Stimulated activated CD4-positive, alpha-beta T cell treated with anti-CD3 and anti-CD28 coated beads, Interleukin-15, amount 100 ng/mL, for 24 hours (primary cell): ENCODE data around the gene NFIC.
"Not testable (repeated sequence)": the region's sequence is repeated elsewhere in the genome, so short reads cannot be mapped to it uniquely, and the experiment has no call there.

Experiments
- DNase-seq: peaks from one replicate; pipeline ENCODE4 v3.0.0-alpha.2; 2020

Gene NFIC

DNA sequence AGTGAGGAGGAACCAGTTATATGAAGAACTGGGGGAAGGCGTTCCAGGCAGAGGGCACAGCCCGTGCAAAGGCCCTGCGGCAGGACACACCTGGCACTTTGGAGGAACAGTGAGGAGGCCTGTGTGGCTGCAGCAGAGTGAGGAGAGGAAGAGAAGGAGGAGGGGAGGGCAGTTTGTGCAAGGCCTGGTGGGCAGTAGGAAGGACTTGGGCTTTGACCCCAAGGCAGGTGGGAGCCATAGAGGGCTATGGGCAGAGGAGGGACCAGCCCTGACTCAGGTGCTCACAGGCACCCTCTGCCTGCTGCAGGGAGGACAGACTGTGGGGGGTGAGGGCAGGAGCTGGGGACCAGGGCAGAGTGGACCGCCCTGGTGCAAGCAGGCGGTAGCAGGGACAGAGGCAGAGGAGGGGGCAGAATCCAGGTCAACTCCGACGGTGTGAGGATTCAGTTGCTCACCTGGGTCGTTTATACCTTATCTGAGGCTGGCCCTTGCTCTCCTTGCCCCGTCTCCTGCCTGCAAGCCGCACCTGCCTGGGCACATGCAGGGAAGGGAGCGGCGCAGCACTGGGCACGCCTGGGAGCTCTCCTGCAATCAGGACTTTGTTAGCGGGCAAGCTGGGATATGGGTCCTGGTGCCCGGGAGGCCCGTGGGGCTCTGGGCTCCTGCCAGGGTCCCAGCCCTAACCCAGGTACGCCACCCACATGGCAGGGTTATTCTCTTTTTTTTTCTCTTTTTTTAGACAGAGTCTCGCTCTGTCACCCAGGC is 34.8 kb downstream of the NFIC start:
- DNase-seq, result no peak

DNA sequence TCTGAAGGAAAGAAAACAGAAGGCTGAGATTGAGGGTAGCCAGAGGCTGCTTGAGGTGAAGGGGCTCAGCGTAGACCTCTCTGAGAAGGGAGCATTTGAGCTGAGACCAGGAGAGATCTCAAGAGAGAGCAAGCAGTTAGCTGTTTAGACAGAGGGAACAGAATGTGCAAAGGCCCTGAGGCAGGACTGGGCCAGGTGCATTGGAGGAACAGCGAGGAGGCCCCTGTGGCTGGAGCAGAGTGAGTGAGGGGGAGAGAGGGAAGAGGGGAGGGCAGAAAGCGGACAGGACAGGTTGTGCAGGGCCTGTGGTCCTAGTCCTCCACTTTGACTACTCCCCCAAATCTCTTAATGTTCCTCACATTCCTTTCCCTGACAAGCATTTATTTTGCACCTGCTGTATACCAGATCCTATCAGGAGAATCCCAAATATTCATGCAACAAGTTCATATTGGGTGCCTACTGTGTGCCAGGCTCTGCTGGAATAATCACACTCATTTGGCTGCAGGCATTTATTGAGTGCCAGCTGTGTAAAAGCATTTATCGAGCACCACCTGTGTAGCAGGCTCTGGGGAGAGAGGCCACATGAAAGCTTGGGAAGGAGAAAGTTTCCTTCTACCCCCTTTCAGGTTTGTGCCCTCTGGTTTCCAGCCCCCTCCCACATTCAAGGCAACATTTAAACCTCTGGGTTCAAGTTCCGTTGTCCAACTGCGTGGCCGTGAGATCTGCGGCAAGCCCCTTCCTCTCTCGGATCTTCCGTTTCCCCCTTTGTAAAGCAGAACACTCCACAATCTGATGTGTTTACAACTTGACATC is 36.5 kb downstream of the NFIC start:
- no peak for DNase-seq

DNA sequence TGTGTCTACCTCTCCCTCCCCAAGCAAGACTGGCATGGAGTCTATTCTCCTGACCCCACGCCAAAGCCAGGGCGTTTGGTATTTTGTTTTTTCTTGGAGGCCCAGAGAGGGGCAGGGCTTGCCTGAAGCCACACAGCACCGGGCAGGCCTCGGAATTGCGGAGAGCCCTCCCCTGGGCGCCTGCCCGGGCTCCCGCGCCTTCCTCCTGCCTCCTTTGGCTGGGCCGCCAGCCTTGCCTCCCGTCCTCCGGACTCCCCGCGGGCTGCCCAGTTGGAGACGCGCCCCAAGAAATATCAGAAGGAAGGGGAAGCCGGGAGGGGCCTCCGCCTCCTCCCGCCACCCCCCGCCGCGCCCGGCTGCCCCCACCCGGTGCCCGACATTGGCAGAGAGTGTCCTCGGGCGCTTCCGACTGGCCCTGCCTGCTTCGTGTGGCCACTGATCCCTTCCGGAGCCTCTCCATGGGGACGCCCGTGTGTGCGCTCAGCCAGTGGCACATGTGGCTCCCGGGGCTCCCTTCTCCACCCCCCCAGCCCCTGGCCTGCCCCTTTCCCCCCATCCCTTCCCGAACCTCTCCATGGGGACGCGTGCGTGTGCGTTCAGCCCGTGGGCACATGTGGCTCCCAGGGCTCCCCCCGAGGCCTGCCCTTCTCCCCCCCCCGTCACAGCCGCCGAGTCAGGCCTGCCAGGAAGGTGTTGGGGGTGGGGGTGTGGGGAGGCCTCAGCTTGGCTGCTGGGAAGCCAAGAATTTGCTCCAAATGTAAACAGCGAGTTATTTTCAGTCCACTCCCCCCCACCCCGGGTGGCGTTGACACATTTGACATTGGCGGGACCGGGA is 37.3 kb downstream of the NFIC start:
- DNase-seq, result no peak

DNA sequence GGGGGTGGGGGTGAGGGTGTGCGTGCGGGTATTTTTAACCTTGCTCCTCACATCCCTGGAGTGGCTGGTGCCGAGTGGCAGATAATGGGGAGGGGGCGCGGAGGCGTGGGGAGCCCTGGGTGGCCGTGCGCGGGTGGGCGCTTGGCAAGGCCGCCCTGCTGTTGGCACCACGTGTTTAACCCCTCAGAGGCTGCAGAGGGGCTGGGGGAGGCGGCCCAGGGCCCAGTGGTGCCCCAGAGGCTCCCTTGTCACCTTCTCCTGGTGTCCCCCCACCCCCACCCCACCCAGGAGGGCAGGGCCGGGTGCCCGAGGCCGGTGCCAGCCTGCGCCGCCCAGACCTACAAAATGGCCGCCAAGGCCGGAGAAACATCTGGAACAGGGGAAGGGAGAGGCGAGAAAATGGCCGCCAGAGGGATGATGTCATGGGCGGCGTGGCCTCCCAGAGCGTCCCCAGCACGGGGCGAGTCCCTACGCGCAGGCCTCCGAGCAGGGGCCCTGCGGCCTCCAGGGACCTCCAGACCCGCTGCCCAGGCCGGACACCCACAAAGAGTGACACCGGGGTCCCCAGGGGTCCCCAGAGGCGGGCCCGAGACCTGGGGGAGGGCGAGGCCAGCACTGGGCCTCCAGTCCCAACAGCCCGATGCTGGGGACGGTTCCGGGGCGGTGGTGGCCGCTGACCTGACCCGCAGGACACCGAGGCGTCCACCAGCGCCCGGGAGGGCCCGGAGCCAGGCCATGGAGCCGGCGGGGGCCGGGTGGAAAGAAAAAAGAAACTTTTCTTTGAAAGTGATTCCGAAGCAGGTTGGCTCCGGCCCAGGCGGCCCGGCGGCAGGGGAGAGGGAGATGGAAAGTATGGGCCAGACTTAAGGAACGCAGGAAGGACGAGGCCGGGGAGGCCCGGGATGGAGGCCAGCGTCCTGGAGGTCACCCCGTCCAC is 38.2 kb downstream of the NFIC start:
- DNase-seq, result no peak

DNA sequence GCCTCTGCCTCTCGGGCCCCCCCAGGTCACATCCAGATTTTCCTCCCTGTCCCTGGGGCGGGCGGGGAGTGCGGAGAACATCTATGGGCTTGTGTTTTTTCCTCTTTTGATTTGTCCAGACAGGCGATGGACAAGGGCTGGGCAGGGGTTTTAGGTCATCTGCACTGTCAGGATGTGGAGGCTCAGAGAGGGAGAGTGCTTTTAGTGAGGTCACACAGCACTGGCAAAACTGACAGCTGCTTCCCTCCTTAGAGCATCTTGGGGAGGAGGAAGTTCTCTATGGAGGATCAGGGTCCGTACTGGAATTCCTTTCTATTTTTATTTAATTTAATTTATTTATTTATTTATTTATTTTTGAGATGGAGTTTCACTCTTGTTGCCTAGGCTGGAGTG is 38.9 kb downstream of the NFIC start:
- no peak for DNase-seq

DNA sequence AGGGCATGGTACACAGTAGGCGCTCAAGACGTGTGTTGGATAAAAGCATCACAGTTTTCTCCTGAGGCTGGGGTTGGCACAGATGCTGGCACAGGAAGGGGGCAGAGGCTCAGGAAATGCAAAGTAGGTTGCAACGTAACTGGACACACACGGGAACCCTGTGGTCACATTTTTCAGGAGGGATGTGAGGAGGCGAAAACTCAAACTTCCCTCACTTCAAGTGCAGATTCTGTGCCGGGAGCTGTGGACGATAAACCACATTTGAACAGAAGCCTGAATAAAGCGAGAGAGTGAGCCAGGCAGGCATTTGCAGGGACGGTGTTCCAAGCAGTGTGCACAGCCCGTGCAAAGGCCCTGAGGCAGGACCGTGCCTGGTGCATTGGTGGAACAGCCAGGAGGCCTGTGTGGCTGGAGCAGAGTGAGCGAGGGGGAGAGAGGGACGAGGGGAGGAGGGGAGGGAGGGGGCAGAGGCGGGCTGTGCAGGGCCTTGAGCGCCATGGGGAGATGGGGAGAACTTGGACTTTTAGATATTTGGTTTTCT is 40.3 kb downstream of the NFIC start:
- DNase-seq, result no peak

DNA sequence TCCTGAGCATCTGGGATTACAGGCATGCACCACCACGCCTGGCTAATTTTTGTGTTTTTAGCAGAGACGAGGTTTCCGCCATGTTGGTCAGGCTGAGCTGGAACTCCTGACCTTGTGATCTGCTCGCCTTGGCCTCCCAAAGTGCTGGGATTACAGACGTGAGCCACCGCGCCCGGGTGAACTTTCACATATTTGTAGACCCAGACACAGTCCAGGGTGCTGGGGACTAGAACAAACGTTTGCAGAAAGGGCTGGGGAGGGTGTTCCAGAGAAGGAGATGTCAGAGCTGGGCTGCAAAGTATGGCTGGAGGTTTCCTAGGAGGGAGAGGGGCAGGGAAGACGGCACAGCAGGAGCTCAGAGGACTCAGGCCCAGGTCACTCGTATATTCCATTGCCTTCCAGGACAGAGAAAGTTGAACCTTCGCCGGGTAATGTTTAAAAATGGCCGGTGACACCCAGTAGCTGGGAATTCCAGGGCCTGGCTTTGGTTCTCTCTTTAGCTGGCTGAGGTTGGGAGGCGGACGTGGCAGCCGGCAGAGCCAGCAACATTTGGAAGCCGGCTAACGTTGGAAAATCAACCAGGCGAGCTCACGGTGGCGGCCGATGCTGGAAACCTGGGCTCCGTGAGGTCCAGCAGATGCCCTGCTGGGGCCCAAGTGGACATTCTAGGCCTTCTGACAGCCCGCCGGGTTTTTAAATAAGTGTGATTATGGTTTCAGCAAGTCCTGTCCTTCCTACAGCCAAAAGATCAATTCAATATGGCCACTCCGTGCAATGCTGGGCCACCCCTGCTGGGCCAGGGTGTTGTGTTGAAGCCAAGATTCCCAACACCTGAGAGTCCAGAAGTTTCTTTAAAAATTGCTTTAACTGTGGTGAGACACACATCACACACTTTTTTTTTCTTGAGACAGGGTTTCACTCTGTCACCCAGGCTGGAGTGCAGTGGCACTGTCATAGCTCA is 41.5 kb downstream of the NFIC start:
- DNase-seq, result no peak

DNA sequence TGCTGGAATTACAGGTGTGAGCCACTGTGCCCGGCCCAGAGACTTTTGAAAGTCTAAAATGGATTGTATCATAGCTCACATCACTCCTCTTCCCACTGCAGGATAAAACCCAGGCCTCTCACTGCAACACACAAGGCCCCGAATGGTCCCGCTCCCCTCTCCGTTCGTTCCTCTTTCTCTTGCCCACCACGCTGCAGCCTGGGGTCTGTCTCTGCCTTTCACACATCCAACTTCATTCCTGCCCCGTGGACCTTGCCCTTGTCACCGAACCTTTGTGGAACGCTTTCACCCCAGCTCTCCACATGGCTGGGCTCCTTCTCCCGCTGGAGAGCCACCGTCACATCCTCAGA is 42.6 kb downstream of the NFIC start:
- DNase-seq, result no peak

DNA sequence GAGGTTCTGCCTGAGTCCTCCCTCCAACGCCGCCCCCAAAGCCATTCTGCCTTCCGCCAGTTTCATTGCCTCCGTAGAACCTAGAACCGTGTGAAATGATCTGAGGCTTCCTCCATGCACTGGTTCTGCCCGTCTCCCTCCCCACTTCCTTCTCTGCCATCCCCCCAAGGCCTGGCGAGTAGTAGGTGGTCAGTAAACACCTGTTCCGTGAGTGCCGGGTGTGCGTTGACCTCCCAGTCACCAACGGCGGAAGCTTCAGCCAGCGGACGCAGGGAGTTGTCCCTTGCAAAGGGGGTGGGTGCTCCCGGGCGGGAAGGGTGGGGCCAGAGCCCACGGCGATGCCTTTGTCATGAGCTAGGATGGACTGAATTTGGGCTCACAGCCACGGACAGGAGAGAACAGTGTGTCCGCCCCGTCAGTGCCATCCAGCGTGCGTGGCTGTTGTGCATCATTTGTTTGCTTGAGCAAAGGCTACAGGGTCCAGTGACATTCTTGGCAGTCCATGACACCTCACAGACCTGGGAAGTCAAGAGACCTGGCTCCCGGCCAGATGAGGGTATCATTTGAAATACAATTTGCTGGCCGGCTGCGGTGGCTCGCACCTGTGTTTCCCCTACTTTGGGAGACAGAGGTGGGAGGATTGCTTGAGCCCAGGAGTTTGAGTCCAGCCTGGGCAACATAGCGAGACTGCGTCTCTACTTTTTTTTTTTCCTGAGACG is 43.1 kb downstream of the NFIC start:
- DNase-seq, result no peak

DNA sequence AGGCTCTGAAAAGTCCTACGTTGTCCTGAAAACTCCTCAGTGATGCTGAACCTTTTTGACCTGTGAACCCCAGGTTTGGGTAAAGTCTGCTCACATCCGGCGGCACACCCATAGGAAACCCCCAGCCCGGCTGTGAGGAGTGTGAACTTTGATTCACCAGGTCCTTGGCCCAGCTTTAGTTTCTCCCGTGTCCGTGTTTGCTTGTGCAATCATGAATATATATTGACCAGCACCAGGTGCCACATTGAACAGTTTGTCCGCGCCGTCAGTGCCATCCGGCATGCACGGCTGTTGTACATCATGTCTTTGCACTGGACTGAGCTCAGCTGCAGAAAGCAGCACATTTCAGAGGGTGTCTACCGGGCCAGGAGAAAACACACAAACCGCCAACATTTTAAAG is 45.3 kb downstream of the NFIC start:
- DNase-seq, result no peak

DNA sequence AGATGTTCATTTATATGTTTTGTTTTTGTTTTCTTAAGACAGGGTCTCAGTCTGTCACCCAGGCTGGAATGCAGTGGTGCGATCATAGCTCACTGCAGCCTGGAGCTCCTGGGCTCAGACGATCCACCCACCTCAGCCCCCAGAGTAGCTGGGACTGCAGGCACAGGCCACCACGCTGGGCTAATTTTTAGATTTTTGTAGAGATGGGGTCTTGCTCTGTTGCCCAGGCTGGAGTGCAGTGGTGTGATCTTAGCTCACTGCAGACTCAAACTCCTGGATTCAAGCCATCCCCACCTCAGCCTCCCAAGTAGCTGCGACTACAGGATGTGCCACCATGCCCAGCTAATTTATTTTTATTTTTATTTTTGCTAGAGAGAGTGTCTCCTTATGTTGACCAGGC is 45.7 kb downstream of the NFIC start:
- no peak for DNase-seq

DNA sequence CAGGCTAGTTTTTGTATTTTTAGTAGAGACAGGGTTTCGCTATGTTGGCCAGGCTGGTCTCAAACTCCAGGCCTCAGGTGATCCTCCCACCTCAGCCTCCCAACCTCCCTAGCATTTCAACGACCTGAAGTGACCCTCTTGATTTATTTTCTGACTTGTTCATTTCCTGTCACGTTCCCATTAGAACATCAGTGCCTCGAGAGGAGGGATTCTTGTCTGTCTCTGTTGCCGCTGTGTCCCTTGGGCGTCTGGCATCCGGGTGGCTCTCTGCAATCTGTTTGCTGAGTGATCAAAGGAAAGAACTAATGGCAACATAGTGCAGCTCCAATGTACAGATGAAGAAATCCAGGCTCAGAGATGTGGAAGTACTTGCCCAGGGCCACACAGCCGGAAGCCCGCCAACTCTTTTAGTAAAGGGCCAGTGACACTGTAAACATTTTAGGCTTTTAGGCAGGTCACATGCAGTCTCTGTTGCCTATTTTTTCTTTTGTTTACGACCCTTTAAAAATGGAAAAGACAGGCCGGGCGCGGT is 47.5 kb downstream of the NFIC start:
- no peak for DNase-seq

DNA sequence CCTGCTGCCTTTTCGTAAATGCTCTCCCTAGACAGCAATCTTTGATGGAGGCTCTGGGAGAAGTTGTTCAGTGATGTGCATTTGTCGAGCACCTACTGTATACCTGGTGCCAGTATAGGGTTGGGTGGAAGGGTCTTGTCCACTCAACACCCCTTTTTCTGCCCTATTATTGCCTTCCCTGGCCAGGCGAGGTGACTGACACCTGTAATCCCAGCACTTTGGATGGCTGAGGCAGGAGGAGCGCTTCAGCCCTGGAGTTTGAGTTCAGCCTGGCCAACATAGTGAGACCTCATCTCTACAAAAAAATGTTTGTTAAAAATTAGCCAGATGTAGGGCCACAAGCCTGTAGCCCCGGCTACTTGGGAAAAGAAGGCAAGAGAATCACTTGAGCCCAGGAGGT is 49.3 kb downstream of the NFIC start:
- no peak for DNase-seq

DNA sequence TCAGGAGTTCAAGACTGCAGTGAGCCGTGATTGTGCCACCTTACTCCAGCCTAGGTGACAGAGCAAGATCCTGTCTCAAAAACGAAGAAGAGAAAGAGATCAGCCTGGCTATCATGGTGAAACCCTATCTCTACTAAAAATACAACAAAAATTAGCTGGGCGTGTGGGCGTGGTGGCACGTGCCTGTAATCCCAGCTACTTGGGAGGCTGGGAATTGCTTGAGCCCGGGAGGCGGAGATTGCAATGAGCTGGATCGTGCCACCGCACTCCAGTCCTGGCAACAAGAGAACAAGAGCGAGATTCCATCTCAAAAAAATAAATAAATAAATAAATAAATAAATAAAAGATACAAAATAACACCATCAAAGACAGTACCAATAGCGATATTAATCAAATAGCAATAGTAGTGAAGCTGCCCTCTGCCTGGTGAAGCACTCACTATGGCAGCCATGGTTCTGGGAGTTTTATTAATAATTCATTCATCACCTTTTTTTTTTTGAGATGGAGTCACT is 53.9 kb downstream of the NFIC start:
- DNase-seq, result no peak

DNA sequence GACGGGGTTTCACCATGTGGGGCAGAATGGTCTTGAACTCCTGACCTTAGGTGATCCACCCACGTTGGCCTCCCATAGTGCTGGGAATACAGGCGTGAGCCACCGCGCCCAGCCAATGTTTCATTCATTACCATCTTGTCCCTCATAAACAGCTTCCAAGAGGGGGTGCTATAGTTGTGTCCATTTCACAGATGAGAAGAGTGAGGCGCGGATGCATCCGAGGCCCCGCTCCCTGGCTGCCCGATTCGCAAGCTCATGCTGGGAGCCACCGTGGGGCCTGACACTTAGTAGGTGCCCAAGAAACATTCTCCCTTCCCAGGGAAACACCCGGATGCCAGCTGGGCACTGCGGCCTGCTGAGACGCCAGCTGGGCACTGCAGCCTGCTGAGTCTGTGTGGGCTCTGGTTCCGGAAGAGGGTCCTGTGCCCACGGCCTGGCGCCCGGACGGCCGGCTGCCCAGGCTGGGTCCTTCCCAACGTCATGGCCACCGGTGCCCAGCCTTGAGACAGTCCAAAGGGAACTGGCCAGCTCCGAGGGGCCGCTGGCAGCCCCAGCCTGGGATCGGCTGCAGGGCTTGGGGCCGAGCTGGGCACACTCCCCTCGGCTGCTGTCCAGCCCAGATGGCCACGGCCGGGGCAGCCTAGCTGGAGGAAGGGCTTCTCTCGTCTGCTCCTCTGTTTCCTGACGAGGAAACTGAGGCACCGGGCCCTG is 54.7 kb downstream of the NFIC start:
- DNase-seq, result no peak

DNA sequence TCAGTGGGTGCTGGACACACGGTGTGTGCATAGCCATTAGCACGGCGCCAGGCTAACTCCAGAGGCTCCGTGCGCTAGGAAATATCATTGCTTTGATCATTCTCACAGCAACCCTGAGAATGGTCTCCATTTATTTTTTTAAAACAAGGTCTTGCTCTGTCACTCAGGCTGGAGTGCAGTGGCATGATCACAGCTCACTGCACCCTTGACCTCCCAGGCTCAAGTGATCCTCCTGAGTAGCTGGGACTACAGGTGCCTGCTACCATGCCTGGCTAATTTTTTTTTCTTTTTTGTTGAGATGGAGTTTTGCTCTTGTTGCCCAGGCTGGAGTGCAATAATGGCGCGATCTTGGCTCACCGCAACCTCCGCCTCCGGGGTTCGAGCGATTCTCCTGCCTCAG is 55.3 kb downstream of the NFIC start:
- DNase-seq, result not testable (repeated sequence)

DNA sequence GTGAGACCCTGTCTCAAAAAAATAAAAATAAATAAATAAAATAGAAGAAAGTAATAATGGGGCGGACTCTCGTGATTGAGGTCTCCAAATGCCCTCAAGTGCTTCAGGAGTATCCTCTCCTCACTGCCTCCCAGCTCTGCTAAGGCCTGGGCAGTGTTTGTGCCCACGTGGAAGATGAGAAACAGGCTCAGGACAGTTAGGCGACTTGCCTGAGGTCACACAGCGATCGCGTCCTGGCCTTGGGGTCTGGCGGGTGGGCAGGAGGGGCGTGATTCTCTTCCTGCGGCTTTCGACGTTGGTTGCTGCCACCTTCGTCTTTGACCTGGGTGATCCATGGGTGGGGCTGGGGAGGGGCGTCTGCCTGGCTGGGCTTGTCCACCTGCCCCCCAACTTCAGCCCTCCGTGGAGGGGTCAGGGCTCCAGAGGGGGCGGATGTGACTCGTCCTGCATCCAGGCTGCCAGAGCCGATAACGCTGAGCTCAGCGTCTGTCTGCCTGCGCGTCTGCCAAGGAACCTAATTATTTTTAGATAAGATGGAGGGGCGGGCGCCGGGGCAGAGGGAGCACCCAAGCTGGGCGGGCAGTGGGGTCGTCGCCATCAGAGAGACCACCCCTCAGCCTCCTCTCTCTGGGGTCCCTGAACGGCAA is 56.9 kb downstream of the NFIC start:
- no peak for DNase-seq

DNA sequence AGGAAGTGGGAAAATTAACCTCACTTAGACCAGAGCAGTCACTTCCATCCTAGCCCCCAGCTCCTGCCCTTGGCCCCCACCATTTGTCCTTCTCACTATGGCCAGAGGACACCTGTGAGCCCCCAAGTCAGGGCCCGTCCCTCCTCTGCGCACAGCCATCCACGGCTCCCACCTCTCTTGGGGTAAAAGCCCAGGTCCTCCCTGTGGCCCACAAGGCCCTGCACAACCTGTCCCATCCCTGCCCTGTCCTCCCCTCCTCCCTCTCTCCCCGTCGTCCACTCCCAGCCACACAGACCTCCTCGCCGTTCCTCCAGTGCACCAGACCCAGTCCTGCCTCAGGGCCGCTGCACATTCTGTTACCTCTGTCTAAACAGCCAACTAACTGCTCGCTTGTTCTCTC is 60.0 kb downstream of the NFIC start:
- DNase-seq, result no peak

DNA sequence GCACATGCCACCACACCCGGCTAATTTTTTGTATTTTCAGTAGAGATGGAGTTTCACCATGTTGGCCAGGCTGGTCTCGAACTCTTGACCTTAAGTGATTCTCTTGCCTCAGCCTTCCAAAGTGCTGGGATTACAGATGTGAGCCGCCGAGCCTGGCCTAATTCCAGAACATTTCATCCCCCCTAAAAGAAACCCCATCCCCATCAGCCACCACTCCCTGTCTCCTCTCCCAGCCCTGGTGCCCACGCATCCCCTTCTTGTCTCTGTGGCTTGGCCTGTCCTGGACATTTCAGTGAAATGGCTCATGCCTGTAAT is 63.9 kb downstream of the NFIC start:
- not testable (repeated sequence) for DNase-seq
